ENCODE measurements around the gene ABHD2.

ABHD2 gene

GRCh38 chr15:89198196-89198595 is 109.9 kb downstream of the ABHD2 start:
- no peak for DNase-seq

DNA sequence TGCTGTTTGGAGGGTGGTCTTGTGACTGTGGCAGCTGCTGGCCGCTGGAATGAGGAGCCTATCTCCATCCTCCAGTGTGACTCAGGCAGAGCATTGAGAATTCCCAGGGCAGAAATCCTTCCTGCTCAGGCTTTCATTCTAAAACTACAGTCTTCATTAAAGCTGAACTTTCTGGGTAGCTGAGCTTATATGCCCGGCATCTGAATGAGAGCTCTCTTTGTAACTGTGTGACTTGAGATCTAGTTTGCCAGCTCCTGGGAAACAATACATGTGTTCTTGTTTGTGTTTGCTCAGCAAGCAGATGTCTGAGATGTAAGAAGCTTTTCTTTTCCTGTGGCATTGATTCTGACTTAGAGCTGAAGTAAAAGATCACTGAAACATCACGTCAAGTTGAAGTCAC is 110.7 kb downstream of the ABHD2 start:
- no peak for DNase-seq

DNA sequence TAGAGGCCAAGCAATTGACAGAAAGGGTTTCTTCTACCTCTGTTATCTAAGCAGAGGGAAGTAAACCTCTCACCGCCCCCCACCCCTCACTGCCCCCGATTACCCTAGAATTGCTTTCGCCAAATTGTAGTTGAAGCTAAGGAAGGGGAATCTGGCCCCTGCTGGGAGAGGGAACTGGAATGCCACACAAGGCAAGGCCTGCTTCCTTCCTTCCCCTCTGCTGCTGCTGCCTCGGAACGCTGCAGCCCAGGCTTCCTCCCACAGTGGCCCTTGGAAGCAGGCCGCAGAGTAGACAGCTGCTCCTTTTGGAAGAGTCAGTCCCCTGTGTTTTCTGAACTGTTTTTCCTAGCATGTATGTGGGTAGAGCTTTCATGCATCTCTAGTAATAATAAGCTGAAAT is 111.5 kb downstream of the ABHD2 start:
- DNase-seq: no peak

DNA sequence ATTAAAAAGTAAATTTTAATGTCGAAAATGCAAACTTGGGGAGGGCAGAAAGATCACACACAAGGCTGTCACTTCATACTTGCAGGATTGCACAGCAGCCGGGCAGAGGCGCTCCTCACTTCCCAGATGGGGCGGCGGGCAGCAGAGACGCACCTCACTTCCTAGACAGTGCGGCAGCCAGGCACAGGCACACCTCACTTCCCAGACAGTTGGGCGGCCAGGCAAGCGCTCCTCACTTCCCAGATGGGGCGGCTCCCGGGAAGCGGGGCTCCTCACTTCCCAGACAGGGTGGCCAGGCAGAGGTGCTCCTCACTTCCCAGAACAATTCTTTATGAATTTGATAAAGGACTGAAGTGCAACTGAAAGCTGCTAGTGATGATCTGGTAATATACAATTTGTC is 111.9 kb downstream of the ABHD2 start:
- no peak for DNase-seq

DNA sequence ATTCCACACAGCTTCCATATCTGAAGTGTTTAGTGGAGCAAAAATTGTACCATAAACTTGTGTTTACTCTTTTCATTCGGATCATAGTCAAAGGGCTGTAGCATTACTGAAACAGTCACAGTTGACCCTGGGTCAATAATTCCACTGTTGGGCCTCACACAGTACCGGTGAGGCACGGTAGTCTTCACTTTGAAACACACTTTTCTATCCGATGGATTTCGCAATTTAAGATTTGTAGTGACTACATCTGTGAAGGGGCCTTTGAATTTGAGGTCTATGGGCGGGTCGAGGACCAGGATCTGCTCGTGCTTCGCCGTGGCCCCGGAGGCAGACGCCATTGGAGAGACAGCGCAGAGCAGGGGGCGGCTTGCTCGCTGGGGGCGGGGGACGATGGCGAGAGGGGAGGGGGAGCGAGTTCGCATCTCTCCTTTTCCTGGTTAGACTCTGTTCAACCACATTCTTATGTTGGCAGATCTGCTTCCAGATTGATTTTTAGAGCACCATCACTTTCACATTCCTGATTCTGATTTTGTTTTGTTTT is 113.3 kb downstream of the ABHD2 start:
- DNase-seq: no peak

GRCh38 chr15:89203705-89204273 is 115.5 kb downstream of the ABHD2 start:
- DNase-seq: no peak

DNA sequence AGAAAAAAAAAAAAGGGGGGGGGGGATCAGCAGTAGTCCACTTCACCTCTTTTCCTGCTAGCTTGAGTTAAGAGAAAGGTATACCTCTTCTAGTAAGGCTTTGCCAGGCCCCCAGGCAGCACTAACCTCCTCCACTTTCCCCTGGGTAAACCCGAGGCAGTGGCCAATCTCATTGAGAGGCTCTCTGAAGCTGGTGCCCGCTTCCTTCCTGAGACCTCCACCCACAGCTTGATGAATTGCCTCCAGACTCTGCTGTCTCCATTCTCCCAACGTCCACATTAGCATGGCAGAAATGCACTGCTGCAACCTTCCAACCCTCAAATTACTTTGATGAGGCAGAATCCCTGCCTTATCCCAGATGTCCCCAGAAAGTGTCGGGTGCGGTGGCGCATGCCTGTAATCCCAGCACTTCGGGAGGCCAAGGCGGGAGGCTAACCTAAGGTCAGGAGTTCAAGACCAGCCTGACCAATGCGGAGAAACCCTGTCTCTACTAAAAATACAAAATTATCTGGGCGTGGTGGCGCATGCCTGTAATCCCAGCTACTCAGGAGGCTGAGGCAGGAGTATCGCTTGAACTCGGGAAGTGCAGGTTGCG is 117.8 kb downstream of the ABHD2 start:
- DNase-seq: no peak

DNA sequence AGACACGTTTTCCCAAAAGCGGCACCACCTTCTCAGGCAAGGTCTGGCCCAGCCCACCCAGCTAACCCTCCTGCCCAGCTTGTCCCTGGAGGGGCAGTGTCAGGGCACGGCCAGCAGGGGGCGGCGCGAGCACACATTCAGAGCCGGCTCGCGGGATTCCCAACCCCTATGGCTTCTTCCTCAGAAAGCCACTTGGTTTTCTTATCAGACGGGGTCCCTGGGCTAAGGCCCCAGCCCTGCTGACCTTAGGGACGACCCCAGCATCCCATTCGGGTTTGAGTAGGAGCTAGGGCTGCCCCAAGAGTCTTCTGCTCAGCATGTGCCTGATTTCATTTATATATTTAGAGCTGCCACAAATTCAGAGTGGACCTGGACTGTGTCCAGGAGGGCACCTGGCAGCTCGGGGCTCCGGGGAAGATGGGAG is 118.7 kb downstream of the ABHD2 start:
- DNase-seq: peak; percentile 58

DNA sequence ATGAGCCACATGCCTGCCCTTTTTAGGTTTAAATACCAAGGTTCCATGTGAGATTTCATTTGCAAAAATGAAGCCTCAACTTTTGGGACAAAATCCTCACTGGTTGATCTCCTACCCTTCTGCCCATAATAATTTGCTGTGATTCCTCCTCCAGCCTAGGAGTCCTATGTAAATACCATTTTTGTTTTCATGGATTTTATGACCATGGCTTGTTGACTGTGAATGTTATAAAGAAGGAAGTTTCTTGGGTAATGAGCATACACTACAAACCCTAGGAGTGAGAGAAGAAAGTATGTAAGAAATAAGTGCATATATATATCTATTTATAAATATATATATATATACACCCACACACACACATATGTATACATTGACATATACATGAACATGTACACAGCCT is 120.0 kb downstream of the ABHD2 start:
- DNase-seq: no peak

GRCh38 chr15:89209057-89209456 is 120.8 kb downstream of the ABHD2 start:
- no peak for DNase-seq

- no peak for DNase-seq
Observed at GRCh38 chr15:89211678-89212170, 123.5 kb downstream of the ABHD2 start.

- DNase-seq: no peak
Observed at GRCh38 chr15:89215627-89216026, 127.4 kb downstream of the ABHD2 start.

DNA sequence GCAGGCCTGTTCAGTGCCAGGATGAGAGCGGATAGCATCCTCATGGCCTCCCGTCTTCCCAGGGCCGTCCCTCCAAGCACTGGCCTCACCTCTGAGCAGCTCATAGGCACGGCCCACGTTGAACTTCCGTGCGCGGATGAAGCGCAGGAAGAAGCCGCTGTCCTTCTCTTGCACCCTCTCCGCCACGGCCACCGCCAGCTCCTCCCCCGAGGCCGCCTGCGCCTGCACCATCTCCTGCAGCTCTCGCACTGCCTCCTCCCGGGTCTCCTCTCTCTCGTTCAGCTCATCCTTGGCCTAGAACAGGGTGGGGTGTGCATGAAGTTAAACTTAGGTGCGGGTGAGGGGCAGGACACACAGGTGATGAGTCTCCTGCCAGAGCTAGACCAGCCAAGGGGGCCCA is 128.8 kb downstream of the ABHD2 start:
- no peak for DNase-seq

GRCh38 chr15:89217686-89218376 is 129.6 kb downstream of the ABHD2 start:
- DNase-seq: no peak

- no peak for DNase-seq
Observed at GRCh38 chr15:89218531-89218930, 130.3 kb downstream of the ABHD2 start.

- no peak for DNase-seq
Observed at GRCh38 chr15:89221543-89221942, 133.3 kb downstream of the ABHD2 start, which contains the start of gene RLBP1. TSS of gene RLBP1 (minus strand) at chr15:89221579. CDS start at chr15:89218975, 2,604 bp downstream.

DNA sequence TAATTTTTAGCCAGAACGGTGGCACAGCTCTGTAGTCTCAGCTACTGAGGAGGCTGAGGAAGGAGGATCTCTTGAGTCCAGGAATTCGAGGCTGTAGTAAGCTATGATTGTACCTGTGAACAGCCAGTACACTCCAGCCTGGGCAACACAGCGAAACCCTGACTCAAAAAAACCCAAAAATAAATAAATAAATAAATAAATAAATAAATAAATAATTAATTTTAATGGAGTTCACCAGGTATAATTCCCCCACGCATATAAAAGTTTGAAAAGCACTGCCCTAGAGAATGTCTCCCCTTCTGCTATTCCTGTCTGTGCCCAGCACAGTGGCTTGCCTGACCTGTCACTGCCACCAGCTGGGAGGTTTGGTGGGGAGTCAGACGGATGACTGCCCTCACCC is 137.3 kb downstream of the ABHD2 start:
- DNase-seq: no peak

GRCh38 chr15:89226359-89227221 is 138.3 kb downstream of the ABHD2 start:
- DNase-seq: no peak

- no peak for DNase-seq
Observed at GRCh38 chr15:89227425-89227824, 139.2 kb downstream of the ABHD2 start.

GRCh38 chr15:89230277-89230676 is 142.0 kb downstream of the ABHD2 start:
- DNase-seq: no peak

DNA sequence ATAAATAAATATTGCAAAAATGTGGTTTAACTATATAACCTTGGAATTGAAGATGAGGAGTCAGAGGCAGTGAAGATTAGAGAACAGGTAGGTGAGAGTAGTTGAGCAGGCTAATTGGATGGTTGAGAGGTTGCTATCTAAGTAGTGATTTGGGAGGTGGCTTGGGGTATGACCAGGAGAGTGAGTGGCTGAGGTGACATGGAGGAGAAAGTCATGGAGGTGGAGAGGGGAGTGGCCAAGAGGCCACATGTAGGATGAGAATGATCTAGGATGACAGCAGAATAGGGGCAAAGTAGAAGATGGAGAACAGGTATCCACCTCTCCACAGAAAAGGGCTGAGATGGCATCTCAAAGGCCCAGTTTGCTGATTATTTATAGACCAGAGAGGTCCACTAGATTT is 143.6 kb downstream of the ABHD2 start:
- no peak for DNase-seq

DNA sequence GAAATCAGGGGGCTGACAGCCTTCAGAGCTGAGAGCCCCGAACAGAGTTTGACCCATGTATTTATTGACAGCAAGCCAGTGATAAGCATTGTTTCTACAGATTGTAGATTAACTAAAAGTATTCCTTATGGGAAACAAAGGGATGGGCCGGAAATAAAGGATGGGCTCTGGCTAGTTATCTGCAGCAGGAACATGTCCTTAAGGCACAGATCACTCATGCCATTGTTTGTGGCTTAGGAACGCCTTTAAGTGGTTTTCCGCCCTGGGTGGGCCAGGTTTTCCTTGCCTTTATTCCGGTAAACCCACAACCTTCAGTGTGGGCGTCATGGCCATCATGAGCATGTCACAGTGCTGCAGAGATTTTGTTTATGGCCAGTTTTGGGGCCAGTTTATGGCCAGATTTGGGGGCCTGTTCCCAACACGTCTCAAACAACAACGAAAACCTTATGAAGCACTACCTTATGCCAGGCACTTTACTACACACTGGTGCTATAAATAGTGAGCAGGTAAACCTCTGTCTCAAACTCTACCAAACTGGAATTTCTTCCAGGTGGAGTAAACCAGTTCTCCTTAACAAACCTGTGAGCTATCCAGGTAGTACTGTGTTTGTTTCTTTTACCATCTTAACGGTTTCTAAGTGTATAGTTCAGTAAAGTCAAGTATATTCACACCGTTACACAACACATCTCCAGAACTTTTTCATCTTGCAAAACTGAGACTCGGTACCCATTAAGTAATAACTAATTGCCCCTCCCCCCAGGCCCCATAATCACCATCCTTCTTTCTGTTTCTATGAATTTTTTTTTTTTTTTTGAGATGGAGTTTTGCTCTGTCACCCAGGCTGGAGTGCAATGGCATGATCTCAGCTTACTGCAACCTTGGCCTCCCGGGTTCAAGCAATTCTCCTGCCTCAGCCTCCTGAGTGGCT is 151.9 kb downstream of the ABHD2 start:
- DNase-seq: peak; percentile 55
